Measurements from ENCODE around the gene AGRN.

- TF ChIP-seq POLR2A (IDR thresholded peaks at IDR 0.05), result no peak
- no peak for TF ChIP-seq CTCF (IDR thresholded peaks at IDR 0.05)
- no peak for TF ChIP-seq EP300 (IDR thresholded peaks at IDR 0.05)
Observed at GRCh38 chr1:1006305-1007159, 13.4 kb upstream of the AGRN start.
